HG02588 (cell line): ENCODE results near the gene PLEKHG4B.
"Not testable (repeated sequence)": the region's sequence is repeated elsewhere in the genome, so short reads cannot be mapped to it uniquely, and the experiment has no call there.

Source experiments
- ATAC-seq: cut with Tn5 transposase; IDR thresholded peaks from one replicate; pipeline ENCODE4 v1.9.1; 2021; ENCODE audit warnings: mild to moderate bottlenecking, moderate library complexity; ENCODE audit not compliant: unreplicated experiment

The PLEKHG4B gene

GRCh38 chr5:93221-93980, 1.4 kb downstream of the PLEKHG4B start:
- ATAC-seq, result no peak

GRCh38 chr5:94113-94892, 2.3 kb downstream of the PLEKHG4B start:
- ATAC-seq, result no peak

GRCh38 chr5:95241-95980, 3.4 kb downstream of the PLEKHG4B start:
- ATAC-seq, result no peak

- ATAC-seq, result no peak
Observed at GRCh38 chr5:96976-97660, 5.2 kb downstream of the PLEKHG4B start.

GRCh38 chr5:99815-100214, 7.8 kb downstream of the PLEKHG4B start:
- no peak for ATAC-seq

GRCh38 chr5:102411-103043, 10.6 kb downstream of the PLEKHG4B start:
- ATAC-seq, result no peak

- not testable (repeated sequence) for ATAC-seq
Observed at GRCh38 chr5:104106-104505, 12.1 kb downstream of the PLEKHG4B start.

GRCh38 chr5:104778-105296, 12.9 kb downstream of the PLEKHG4B start:
- ATAC-seq, result no peak

- ATAC-seq, result no peak
Observed at GRCh38 chr5:105504-106070, 13.6 kb downstream of the PLEKHG4B start.

GRCh38 chr5:106587-106986, 14.6 kb downstream of the PLEKHG4B start:
- ATAC-seq, result no peak

GRCh38 chr5:107526-107925, 15.6 kb downstream of the PLEKHG4B start:
- no peak for ATAC-seq

GRCh38 chr5:109826-110225, 17.9 kb downstream of the PLEKHG4B start:
- ATAC-seq, result no peak

- no peak for ATAC-seq
Observed at GRCh38 chr5:110270-110888, 18.4 kb downstream of the PLEKHG4B start.

GRCh38 chr5:111171-111570, 19.2 kb downstream of the PLEKHG4B start:
- ATAC-seq, result no peak

- ATAC-seq, result no peak
Observed at GRCh38 chr5:119486-120097, 27.6 kb downstream of the PLEKHG4B start.

GRCh38 chr5:121432-121831, 29.5 kb downstream of the PLEKHG4B start:
- ATAC-seq, result no peak

GRCh38 chr5:125815-126214, 33.8 kb downstream of the PLEKHG4B start:
- no peak for ATAC-seq

GRCh38 chr5:126806-127205, 34.8 kb downstream of the PLEKHG4B start:
- ATAC-seq, result no peak

- no peak for ATAC-seq
Observed at GRCh38 chr5:127886-128285, 35.9 kb downstream of the PLEKHG4B start.
